Left lung (tissue), 10 donors: ENCODE results near the gene POP7. TPM values are rescaled to one million over a fixed set of nuclear protein-coding genes. Genes with fewer than 3 reads are reported as not detected.

Experiments used
- ATAC-seq: fragments of 200-7000 bp; cut with Tn5 transposase; one replicate; pipeline ENCODE4 v1.9.1; 2020; ENCODE audit warnings: moderate library complexity
- DNase-seq, 4 donors: peaks; one replicate each; pipeline ENCODE4 v3.0.0-alpha.2; 2013 to 2020
- H3K27ac ChIP-seq, 2 donors: fragments of 200-600 bp; sonication (generic) in 1 of 2; one replicate each; pipeline versions ENCODE4 v1.5.0 to v1.8.0; 2020 to 2021
- H3K27me3 ChIP-seq, 2 donors: fragments of 200-600 bp; sonication (generic) in 1 of 2; one replicate each; pipeline versions ENCODE4 v1.5.0 to v1.8.0; 2020 to 2021
- H3K36me3 ChIP-seq, 2 donors: fragments of 200-600 bp; sonication (generic) in 1 of 2; one replicate each; pipeline versions ENCODE4 v1.5.0 to v1.8.0; 2020 to 2021
- H3K4me1 ChIP-seq, 2 donors: fragments of 200-600 bp; one replicate each; pipeline ENCODE4 v1.8.0; 2021
- H3K4me3 ChIP-seq, 2 donors: fragments of 200-600 bp; sonication (generic) in 1 of 2; one replicate each; pipeline versions ENCODE4 v1.5.0 to v1.8.0; 2020 to 2021; ENCODE audit warnings: mild to moderate bottlenecking in 1 of 2
- H3K9me3 ChIP-seq, 2 donors: fragments of 200-600 bp; sonication (generic) in 1 of 2; one replicate each; pipeline versions ENCODE4 v1.5.0 to v1.8.0; 2020 to 2021
- intact Hi-C, 2 donors: fragments of 100-400 bp; cut with DNase I; formaldehyde crosslinking; loops; one replicate each; pipeline versions ENCODE4 v1.11.2 to v1.14.2; 2022
- polyA plus RNA-seq, 6 donors: library from polyadenylated mRNA; unstranded; fragments of 120-200 nt; gene quantifications; one replicate each; pipeline ENCODE4 v1.2.1, GENCODE V29; 2013; ENCODE audit not compliant: insufficient read length in 6 of 6
- total RNA-seq, 2 donors: library from RNA; stranded (reverse); fragmentation: NEBNext Ultra II Directional; extraction: Animal tissue kit (Norgen Biotek cat#: 25700); gene quantifications; one replicate each; pipeline ENCODE4 v1.2.1, GENCODE V29; 2021
- TF ChIP-seq, protein P1 (sequence below), 2 donors: fragments of 200-600 bp; sonication (generic) in 1 of 2; IDR thresholded peaks; one replicate each; pipeline versions ENCODE4 v1.5.0 to v1.8.0; 2021; ENCODE audit warnings: antibody characterized with exemption in 2 of 2
- donor health status: DM: no; HTN: yes; CAD: no.
- donor health status: DM: no; HTN: no; CAD: no.

Gene POP7
- total and polyA plus RNA-seq, 8 donors, result 15.8 to 29.7 (median 21.4) TPM

DNA sequence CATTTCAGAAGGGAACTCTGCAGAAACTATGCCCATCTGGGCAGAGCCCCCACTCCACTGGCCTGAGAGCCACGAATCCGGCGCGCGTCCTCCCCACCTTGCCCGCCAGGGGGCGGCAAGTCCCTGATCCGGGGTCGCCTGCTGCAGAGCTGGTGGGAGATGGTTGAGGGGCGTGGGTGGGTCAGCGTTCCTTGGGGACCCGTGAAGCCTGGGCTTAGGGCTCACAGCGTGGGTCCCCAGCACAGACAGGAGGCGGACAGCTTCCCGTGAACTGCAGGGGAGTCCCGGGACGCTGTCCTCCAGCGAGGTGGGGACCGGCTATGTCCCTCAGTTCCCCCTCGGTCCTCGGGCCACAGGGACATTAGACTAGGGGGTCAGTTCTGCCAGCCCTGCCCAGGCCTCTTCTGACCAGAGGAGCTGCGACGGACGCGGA is 585 bp upstream of the POP7 start:
- Histone ChIP-seq H3K27me3 (no peaks in the 10 kb centered on the region), H3K4me3 (peak overlapping the region; percentile 64 to 86), H3K36me3 (no peaks in the 10 kb centered on the region), H3K4me1 (peaks cover 9 to 19% of the 10 kb centered on the region in 2 donors), H3K9me3 (no peaks in the 10 kb centered on the region), H3K27ac (peak overlapping the region; percentile 91 to 94)
- TF ChIP-seq, protein P1, sequence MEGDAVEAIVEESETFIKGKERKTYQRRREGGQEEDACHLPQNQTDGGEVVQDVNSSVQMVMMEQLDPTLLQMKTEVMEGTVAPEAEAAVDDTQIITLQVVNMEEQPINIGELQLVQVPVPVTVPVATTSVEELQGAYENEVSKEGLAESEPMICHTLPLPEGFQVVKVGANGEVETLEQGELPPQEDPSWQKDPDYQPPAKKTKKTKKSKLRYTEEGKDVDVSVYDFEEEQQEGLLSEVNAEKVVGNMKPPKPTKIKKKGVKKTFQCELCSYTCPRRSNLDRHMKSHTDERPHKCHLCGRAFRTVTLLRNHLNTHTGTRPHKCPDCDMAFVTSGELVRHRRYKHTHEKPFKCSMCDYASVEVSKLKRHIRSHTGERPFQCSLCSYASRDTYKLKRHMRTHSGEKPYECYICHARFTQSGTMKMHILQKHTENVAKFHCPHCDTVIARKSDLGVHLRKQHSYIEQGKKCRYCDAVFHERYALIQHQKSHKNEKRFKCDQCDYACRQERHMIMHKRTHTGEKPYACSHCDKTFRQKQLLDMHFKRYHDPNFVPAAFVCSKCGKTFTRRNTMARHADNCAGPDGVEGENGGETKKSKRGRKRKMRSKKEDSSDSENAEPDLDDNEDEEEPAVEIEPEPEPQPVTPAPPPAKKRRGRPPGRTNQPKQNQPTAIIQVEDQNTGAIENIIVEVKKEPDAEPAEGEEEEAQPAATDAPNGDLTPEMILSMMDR (IDR thresholded peaks at IDR 0.05), result peak; percentile 81 to 90
- peak; percentile 86 for ATAC-seq
- intact Hi-C loops, result loop anchor here in 1 of 2 donors (10.0 kb wide), 1 partner anchor 149 kb away; the partner anchor contains the start of gene SLC12A9
- peak in 3 of 4 donors; percentile 79 to 95 (median 86) for DNase-seq

DNA sequence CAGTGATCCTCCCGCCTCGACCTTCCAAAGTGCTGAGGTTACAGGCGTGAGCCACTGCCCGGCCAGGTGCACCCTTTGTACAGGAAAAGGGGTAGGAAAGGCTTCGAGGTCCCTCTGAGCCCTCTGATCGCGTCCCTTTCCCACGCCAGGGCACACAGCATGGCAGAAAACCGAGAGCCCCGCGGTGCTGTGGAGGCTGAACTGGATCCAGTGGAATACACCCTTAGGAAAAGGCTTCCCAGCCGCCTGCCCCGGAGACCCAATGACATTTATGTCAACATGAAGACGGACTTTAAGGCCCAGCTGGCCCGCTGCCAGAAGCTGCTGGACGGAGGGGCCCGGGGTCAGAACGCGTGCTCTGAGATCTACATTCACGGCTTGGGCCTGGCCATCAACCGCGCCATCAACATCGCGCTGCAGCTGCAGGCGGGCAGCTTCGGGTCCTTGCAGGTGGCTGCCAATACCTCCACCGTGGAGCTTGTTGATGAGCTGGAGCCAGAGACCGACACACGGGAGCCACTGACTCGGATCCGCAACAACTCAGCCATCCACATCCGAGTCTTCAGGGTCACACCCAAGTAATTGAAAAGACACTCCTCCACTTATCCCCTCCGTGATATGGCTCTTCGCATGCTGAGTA is 871 bp downstream of the POP7 start:
- DNase-seq (peak in 1 of 4 donors; percentile 78), ATAC-seq (no peak)
- no peaks in the 10 kb centered on the region for H3K27me3 ChIP-seq
- H3K4me1 ChIP-seq, result peaks cover 9 to 19% of the 10 kb centered on the region in 2 donors
- no peaks in the 10 kb centered on the region for H3K36me3 ChIP-seq
- intact Hi-C loops, result loop anchor here in 1 of 2 donors (10.0 kb wide), 1 partner anchor 148 kb away; the partner anchor contains the start of gene SLC12A9
- TF ChIP-seq, protein P1 (IDR thresholded peaks at IDR 0.05), result no peak
- no peaks in the 10 kb centered on the region for H3K9me3 ChIP-seq
- H3K27ac ChIP-seq, result peak overlapping the region in 1 of 2 donors; percentile 91
- H3K4me3 ChIP-seq, result peak overlapping the region; percentile 64 to 86

DNA sequence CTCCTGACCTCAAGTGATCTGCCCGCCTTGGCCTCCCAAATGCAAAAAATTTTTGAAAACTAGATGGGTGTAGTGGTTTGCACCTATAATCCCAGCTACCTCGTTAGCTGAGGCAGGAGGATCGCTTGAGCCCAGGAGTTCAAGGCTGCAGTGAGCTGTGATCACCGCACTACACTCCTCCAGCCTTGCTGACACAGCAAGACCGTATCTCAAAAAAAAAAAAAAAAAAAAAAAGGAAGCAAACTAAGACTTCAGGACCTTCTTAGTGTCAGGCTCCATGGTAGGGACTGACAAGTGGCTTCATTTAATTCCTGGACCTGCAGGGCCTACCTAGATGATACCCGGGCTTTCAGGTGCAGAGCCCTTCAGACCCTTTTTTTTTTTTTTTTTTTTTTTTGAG is 2.5 kb downstream of the POP7 start:
- no peaks in the 10 kb centered on the region for H3K9me3 ChIP-seq
- H3K27me3 ChIP-seq, result no peaks in the 10 kb centered on the region
- intact Hi-C loops, result loop anchor here in 1 of 2 donors (10.0 kb wide), 1 partner anchor 146 kb away; the partner anchor contains the start of gene SLC12A9
- H3K27ac ChIP-seq, result no peak overlapping the region
- DNase-seq (peak in 1 of 4 donors; percentile 18), ATAC-seq (no peak)
- TF ChIP-seq, protein P1 (IDR thresholded peaks at IDR 0.05), result no peak
- no peak overlapping the region for H3K4me3 ChIP-seq
- peaks cover 9 to 19% of the 10 kb centered on the region in 2 donors for H3K4me1 ChIP-seq
- no peaks in the 10 kb centered on the region for H3K36me3 ChIP-seq

DNA sequence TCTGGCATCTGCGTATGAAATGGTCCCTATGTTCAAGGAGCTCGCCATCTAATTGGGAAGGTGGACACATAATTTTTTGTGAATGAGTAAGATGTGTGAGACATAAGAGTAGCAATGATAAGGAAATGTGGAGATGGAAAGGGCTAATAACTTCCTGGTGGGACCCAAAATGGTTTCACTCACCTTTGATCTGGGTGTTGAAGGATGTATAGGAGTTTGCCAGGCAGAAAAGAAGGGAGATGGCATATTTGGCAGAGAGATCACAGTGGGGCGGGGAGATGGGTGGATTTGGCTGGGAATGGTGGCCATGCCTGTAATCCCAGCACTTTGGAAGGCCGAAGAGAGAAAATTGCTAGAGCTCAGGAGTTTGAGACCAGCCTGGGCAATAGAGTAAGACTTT is 4.5 kb downstream of the POP7 start:
- no peak for DNase-seq
- no peaks in the 10 kb centered on the region for H3K36me3 ChIP-seq
- H3K9me3 ChIP-seq, result no peaks in the 10 kb centered on the region
- no peak for ATAC-seq
- intact Hi-C loops, result no loop called here
- H3K27me3 ChIP-seq, result no peaks in the 10 kb centered on the region
- H3K4me1 ChIP-seq, result peaks cover 9 to 12% of the 10 kb centered on the region in 2 donors
- TF ChIP-seq, protein P1 (IDR thresholded peaks at IDR 0.05), result no peak
- H3K4me3 ChIP-seq, result no peak overlapping the region
- no peak overlapping the region for H3K27ac ChIP-seq

DNA sequence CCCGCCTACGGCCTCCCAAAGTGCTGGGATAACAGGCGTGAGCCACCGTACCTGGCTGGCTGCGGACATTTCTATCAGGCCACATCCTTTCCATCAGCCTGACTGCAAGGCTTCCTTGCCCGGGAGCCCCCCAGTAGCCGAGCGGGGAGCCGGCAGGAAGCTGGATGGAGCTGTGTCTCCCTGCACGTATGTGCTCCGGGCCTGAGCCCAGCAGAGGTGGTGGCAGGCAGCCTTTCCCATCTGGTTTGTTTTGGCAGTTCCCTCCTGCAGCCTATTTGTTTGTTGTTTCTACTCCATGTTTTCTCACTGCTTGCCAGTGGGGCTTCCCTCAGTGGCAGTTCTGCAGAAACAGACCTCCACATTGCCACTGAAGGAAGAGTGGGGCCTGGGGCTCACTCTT is 5.4 kb downstream of the POP7 start:
- peaks cover 9 to 11% of the 10 kb centered on the region in 2 donors for H3K4me1 ChIP-seq
- TF ChIP-seq, protein P1 (IDR thresholded peaks at IDR 0.05), result no peak
- H3K27ac ChIP-seq, result no peak overlapping the region
- no peaks in the 10 kb centered on the region for H3K27me3 ChIP-seq
- DNase-seq (peak in 2 of 4 donors; percentile 54 to 71), ATAC-seq (no peak)
- no peaks in the 10 kb centered on the region for H3K36me3 ChIP-seq
- H3K9me3 ChIP-seq, result no peaks in the 10 kb centered on the region
- H3K4me3 ChIP-seq, result no peak overlapping the region
- intact Hi-C loops, result no loop called here
